ENCODE results near the gene SLCO3A1. TPM values are rescaled to one million over a fixed set of nuclear protein-coding genes. Genes with fewer than 3 reads are reported as not detected.

The SLCO3A1 gene
- total RNA-seq, 1 donor from 2014 or later = 65.8 TPM

DNA sequence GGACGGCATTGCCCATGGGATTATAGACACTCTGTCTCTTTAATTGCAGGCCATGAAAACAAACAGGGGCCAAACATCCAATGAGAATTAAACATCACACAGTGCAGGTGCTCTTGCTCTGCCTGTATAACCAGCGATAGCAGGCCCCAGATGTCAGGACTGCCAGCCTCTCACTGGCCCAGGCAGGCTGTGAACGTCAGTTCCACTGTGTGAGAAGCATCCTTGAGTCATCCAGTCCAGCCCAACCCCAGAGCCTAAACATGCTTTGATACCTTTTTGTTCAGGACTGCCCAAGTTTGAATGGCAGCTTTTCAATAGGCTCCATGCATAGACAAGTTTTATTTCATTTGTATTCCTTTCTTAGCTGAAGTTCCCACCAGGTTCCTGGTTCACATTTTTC lies 189.8 kb downstream of the SLCO3A1 start:
- DNase-seq (ENCODE audit: extremely low spot score in 2 of 2) = no peak
- no peaks in the 10 kb centered on the region for H3K9me3 ChIP-seq
- no peaks in the 10 kb centered on the region for H3K36me3 ChIP-seq
- intact Hi-C loops (cut with DNase I) = no loop called here
- H3K4me1 ChIP-seq = peaks cover 23% of the 10 kb centered on the region
- no peaks in the 10 kb centered on the region for H3K27me3 ChIP-seq
- no peak overlapping the region for H3K27ac ChIP-seq
- no peak overlapping the region for H3K4me3 ChIP-seq
- TF ChIP-seq CTCF (IDR thresholded peaks at IDR 0.05) (no peak), POLR2A (IDR thresholded peaks at IDR 0.05) (no peak), POLR2AphosphoS5 (IDR thresholded peaks at IDR 0.05; ENCODE audit: insufficient read depth in 1 of 2, low read depth in 1 of 2) (no peak)

- no peaks in the 10 kb centered on the region for H3K9me3 ChIP-seq
- intact Hi-C loops (cut with DNase I) = no loop called here
- H3K27me3 ChIP-seq = no peaks in the 10 kb centered on the region
- no peak overlapping the region for H3K4me3 ChIP-seq
- no peak for DNase-seq (ENCODE audit: extremely low spot score in 2 of 2)
- no peak overlapping the region for H3K27ac ChIP-seq
- H3K4me1 ChIP-seq = peaks cover 32% of the 10 kb centered on the region
- no peaks in the 10 kb centered on the region for H3K36me3 ChIP-seq
- TF ChIP-seq POLR2A (IDR thresholded peaks at IDR 0.05) (no peak), POLR2AphosphoS5 (IDR thresholded peaks at IDR 0.05; ENCODE audit: insufficient read depth in 1 of 2, low read depth in 1 of 2) (no peak), CTCF (IDR thresholded peaks at IDR 0.05) (no peak)
These were observed 190.8 kb downstream of the SLCO3A1 start for GRCh38 chr15:92044203-92044909.

DNA sequence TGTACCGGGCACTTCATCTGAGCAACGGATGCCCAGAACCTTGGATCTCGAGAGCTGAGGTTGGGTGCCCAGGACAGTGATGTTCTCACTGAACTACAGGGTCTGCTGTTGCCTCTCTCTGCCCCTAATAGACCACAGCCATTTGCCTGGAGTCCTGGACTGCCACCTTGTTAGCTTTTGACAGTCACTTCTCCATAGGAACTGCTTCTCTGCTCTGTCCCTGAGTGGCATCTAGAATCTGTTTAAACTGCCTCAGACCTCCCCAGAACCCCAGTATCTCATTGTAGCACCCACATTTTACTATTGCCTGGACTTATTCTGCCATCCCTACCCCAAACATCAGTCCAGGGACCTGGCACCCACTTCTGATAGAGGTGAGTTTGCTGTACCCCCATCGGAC lies 194.4 kb downstream of the SLCO3A1 start:
- Histone ChIP-seq H3K36me3 (no peaks in the 10 kb centered on the region), H3K4me1 (peaks cover 46% of the 10 kb centered on the region), H3K27me3 (no peaks in the 10 kb centered on the region), H3K9me3 (no peaks in the 10 kb centered on the region), H3K4me3 (no peak overlapping the region), H3K27ac (no peak overlapping the region)
- intact Hi-C loops (cut with DNase I) = no loop called here
- no peak for TF ChIP-seq POLR2AphosphoS5 (IDR thresholded peaks at IDR 0.05; ENCODE audit: insufficient read depth in 1 of 2, low read depth in 1 of 2)
- no peak for TF ChIP-seq POLR2A (IDR thresholded peaks at IDR 0.05)
- TF ChIP-seq CTCF (IDR thresholded peaks at IDR 0.05) = no peak
- DNase-seq (ENCODE audit: extremely low spot score in 2 of 2) = no peak

DNA sequence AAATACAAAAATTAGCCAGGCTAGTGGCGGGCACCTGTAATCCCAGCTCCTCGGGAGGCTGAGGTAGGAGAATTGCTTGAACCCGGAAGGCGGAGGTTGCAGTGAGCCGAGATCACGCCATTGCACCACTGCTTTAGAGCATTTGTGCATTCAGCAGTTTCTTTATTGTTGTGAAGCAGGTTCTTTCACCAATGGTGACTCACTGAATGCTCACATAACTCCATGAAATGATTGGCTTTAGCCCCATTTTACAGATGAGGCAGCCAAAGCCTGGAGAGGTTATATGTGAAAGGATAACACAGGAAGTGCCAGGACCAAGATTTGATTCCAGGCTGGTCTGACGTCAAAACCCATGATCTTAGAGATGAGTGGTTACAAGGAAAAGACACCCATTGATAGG lies 195.2 kb downstream of the SLCO3A1 start:
- Histone ChIP-seq H3K27ac (no peak overlapping the region), H3K9me3 (no peaks in the 10 kb centered on the region), H3K4me3 (no peak overlapping the region), H3K4me1 (peaks cover 42% of the 10 kb centered on the region), H3K36me3 (no peaks in the 10 kb centered on the region), H3K27me3 (no peaks in the 10 kb centered on the region)
- TF ChIP-seq POLR2AphosphoS5 (IDR thresholded peaks at IDR 0.05; ENCODE audit: insufficient read depth in 1 of 2, low read depth in 1 of 2) (peak in 1 of 2 donors; percentile 14), CTCF (IDR thresholded peaks at IDR 0.05) (no peak), POLR2A (IDR thresholded peaks at IDR 0.05) (no peak)
- no peak for DNase-seq (ENCODE audit: extremely low spot score in 2 of 2)
- intact Hi-C loops (cut with DNase I) = no loop called here

DNA sequence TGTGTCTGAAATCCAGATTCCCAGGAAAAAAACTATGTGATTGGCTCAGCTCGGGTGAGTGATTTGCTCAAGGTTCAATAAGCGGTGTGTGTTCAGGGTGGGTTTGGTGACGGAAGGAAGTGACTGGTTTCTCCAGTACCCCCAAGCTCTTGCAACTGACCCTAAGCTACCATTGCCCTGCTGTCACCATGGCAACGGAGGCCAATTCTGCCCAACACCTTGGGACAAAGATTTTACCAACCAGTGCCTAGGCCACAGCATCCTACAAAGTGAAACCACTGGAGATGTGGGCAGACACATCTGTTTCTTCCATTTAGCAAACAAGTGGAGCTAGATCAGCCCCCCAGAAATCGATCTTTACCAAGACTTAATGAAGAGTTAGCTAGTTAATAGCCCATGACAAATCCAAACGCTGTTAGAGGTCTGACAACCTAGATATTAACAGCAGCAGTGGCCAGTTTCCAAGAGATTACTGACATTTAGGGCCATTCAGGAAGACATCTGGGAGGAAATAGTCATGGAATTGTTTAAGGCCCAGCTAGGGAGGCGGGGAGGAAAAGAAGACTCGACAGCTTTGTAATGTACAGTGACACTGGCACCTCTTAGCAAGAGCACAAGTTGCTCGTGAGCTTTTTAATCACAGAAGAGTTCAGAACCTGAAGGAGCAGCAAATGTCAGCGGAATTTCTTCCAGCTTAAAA lies 195.9 kb downstream of the SLCO3A1 start:
- Histone ChIP-seq H3K36me3 (no peaks in the 10 kb centered on the region), H3K9me3 (no peaks in the 10 kb centered on the region), H3K27me3 (no peaks in the 10 kb centered on the region), H3K4me1 (peaks cover 35% of the 10 kb centered on the region), H3K27ac (no peak overlapping the region), H3K4me3 (no peak overlapping the region)
- no peak for TF ChIP-seq CTCF (IDR thresholded peaks at IDR 0.05)
- no peak for TF ChIP-seq POLR2A (IDR thresholded peaks at IDR 0.05)
- no peak for TF ChIP-seq POLR2AphosphoS5 (IDR thresholded peaks at IDR 0.05; ENCODE audit: insufficient read depth in 1 of 2, low read depth in 1 of 2)
- intact Hi-C loops (cut with DNase I) = no loop called here
- no peak for DNase-seq (ENCODE audit: extremely low spot score in 2 of 2)
